Kidney epithelial cell (primary cell): ENCODE results near the gene PDE2A. TPM values are rescaled to one million over a fixed set of nuclear protein-coding genes. Genes with fewer than 3 reads are reported as not detected.

Experiments
- DNase-seq: peaks from one replicate; pipeline ENCODE4 v3.0.0-alpha.2; 2010; ENCODE audit warnings: low read depth
- H3K27me3 ChIP-seq: 2 replicates; pipeline ENCODE4 v1.6.0; 2011; ENCODE audit warnings: low read length; ENCODE audit not compliant: control insufficient read depth, insufficient read depth
- H3K36me3 ChIP-seq: 2 replicates; pipeline ENCODE4 v1.5.1; 2011; ENCODE audit warnings: low read length; ENCODE audit not compliant: control insufficient read depth, insufficient read depth
- H3K4me3 ChIP-seq: 2 replicates; pipeline ENCODE4 v1.5.1; 2011; ENCODE audit warnings: low read depth, mild to moderate bottlenecking, control low read depth, low read length
- total RNA-seq: library from RNA; depleted of rRNA; stranded (reverse); fragments of >200 nt; gene quantifications from 2 replicates; pipeline ENCODE4 v1.2.3, GENCODE V29; 2015
- TF ChIP-seq, protein P1 (sequence below): IDR thresholded peaks from 2 replicates; pipeline ENCODE4 v1.5.1; 2011; ENCODE audit warnings: mild to moderate bottlenecking, moderate library complexity, low read length, control low read depth, inconsistent platforms; ENCODE audit not compliant: insufficient read depth, poor library complexity, severe bottlenecking

The PDE2A gene
- total RNA-seq, 1 donor from 2014 or later, result 4.3 TPM

DNA sequence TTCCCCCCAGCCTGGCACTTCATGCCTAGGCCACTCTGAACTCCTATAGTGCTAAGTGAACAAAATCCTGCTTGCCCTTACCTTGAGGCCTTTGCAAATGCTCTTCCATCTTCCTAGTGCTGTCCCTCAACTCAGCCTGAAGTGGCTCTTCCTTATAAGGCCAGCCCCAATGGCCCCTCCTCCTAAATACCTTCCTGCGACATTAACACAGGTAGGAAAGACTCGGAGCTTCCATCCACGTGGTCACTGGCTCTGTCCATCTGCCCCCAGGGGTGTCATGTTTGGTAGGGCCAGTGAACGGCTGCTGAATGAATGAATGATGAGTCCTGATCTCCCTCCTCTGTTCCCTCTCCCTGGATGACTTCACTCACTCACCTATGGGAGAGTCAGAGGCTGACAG is 4.2 kb downstream of the PDE2A start:
- Histone ChIP-seq H3K4me3 (no peak overlapping the region), H3K27me3 (peaks cover 67% of the 10 kb centered on the region), H3K36me3 (no peaks in the 10 kb centered on the region)
- TF ChIP-seq, protein P1, sequence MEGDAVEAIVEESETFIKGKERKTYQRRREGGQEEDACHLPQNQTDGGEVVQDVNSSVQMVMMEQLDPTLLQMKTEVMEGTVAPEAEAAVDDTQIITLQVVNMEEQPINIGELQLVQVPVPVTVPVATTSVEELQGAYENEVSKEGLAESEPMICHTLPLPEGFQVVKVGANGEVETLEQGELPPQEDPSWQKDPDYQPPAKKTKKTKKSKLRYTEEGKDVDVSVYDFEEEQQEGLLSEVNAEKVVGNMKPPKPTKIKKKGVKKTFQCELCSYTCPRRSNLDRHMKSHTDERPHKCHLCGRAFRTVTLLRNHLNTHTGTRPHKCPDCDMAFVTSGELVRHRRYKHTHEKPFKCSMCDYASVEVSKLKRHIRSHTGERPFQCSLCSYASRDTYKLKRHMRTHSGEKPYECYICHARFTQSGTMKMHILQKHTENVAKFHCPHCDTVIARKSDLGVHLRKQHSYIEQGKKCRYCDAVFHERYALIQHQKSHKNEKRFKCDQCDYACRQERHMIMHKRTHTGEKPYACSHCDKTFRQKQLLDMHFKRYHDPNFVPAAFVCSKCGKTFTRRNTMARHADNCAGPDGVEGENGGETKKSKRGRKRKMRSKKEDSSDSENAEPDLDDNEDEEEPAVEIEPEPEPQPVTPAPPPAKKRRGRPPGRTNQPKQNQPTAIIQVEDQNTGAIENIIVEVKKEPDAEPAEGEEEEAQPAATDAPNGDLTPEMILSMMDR, result no peak
- DNase-seq, result no peak

GRCh38 chr11:72669527-72669926 is 4.7 kb downstream of the PDE2A start:
- TF ChIP-seq, protein P1, result no peak
- Histone ChIP-seq H3K36me3 (no peaks in the 10 kb centered on the region), H3K27me3 (peaks cover 62% of the 10 kb centered on the region), H3K4me3 (no peak overlapping the region)
- DNase-seq, result no peak

GRCh38 chr11:72668629-72669347 is 5.4 kb downstream of the PDE2A start:
- DNase-seq, result no peak
- Histone ChIP-seq H3K27me3 (peaks cover 58% of the 10 kb centered on the region), H3K4me3 (no peak overlapping the region), H3K36me3 (no peaks in the 10 kb centered on the region)
- TF ChIP-seq, protein P1, result no peak

DNA sequence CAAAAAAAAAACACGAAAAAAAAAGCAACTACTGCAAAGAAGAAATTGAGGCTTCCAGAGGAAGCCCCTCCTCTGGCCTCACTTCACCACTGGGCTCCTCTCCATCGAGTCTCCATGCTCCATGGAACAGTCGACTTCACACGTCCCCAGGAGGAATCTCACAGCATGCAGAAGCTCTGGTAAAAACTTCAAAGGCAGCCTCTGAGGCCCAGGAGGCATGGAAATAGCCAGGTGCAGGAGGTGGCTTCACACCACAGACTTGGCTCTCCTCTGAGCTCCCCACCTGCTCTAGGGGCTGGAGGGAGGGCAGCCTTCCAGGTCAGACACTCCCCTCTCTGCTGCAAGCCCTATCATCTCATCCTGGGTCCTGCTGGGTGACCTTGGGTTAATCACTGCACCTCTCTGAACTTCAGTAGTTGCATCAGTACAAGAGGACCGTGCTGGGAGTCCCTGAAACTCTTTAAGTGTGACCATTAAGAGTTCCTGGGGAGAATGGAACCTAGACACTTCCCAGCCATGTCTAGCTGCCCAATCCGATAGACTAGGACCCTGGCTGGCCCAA is 8.2 kb downstream of the PDE2A start:
- Histone ChIP-seq H3K36me3 (no peaks in the 10 kb centered on the region), H3K4me3 (no peak overlapping the region), H3K27me3 (peaks cover 45% of the 10 kb centered on the region)
- DNase-seq, result no peak
- TF ChIP-seq, protein P1, result no peak

- no peak overlapping the region for H3K4me3 ChIP-seq
- peaks cover 36% of the 10 kb centered on the region for H3K27me3 ChIP-seq
- TF ChIP-seq, protein P1, result no peak
- DNase-seq, result no peak
- H3K36me3 ChIP-seq, result no peaks in the 10 kb centered on the region
Measured at GRCh38 chr11:72662036-72662435, 12.2 kb downstream of the PDE2A start.
